ENCODE data around the gene EMD.

EMD gene

GRCh38 chrX:154430479-154430878, 51.4 kb downstream of the EMD start:
- no peak overlapping the region for H3K9ac ChIP-seq (ENCODE audit: low read length)
- no peak overlapping the region for H3K4me3 ChIP-seq (ENCODE audit: low read length)
- H3K79me2 ChIP-seq (ENCODE audit: low read length), result peaks cover 24% of the 10 kb centered on the region
- no peaks in the 10 kb centered on the region for H3K9me2 ChIP-seq (replicated peaks; ENCODE audit: insufficient read depth, low read length)
- no peaks in the 10 kb centered on the region for H3K4me1 ChIP-seq (ENCODE audit: low read length)
- no peak for TF ChIP-seq EZH2phosphoT487 (IDR thresholded peaks at IDR 0.05; ENCODE audit: low read length)
- TF ChIP-seq EZH2 (optimal IDR thresholded peaks at IDR 0.05; ENCODE audit: low read depth, low read length), result no peak
- TF ChIP-seq CTCF (IDR thresholded peaks at IDR 0.05; ENCODE audit: low read length), result no peak
- H2AFZ ChIP-seq (ENCODE audit: low read length), result no peak overlapping the region
- no peaks in the 10 kb centered on the region for H3K27me3 ChIP-seq (replicated peaks; ENCODE audit: insufficient read depth, low read length)
- H3K36me3 ChIP-seq (replicated peaks; ENCODE audit: insufficient read depth, low read length), result no peaks in the 10 kb centered on the region
- no peaks in the 10 kb centered on the region for H3K9me3 ChIP-seq (replicated peaks; ENCODE audit: insufficient read depth, low read length)
- DNase-seq, result no peak
- no peak overlapping the region for H3K27ac ChIP-seq (ENCODE audit: low read length)
- no peak overlapping the region for H3K4me2 ChIP-seq (ENCODE audit: low read depth, low read length)
- no peaks in the 10 kb centered on the region for H4K20me1 ChIP-seq (ENCODE audit: insufficient read depth, low read length)
- H3F3A ChIP-seq (ENCODE audit: insufficient read depth, low read length), result no peaks in the 10 kb centered on the region

- no peak overlapping the region for H3K4me2 ChIP-seq (ENCODE audit: low read depth, low read length)
- H3F3A ChIP-seq (ENCODE audit: insufficient read depth, low read length), result no peaks in the 10 kb centered on the region
- H4K20me1 ChIP-seq (ENCODE audit: insufficient read depth, low read length), result no peaks in the 10 kb centered on the region
- no peaks in the 10 kb centered on the region for H3K36me3 ChIP-seq (replicated peaks; ENCODE audit: insufficient read depth, low read length)
- no peaks in the 10 kb centered on the region for H3K4me1 ChIP-seq (ENCODE audit: low read length)
- no peaks in the 10 kb centered on the region for H3K27me3 ChIP-seq (replicated peaks; ENCODE audit: insufficient read depth, low read length)
- TF ChIP-seq EZH2 (optimal IDR thresholded peaks at IDR 0.05; ENCODE audit: low read depth, low read length), result no peak
- no peak for TF ChIP-seq CTCF (IDR thresholded peaks at IDR 0.05; ENCODE audit: low read length)
- TF ChIP-seq EZH2phosphoT487 (IDR thresholded peaks at IDR 0.05; ENCODE audit: low read length), result no peak
- H3K9ac ChIP-seq (ENCODE audit: low read length), result no peak overlapping the region
- H3K9me3 ChIP-seq (replicated peaks; ENCODE audit: insufficient read depth, low read length), result no peaks in the 10 kb centered on the region
- H2AFZ ChIP-seq (ENCODE audit: low read length), result no peak overlapping the region
- H3K9me2 ChIP-seq (replicated peaks; ENCODE audit: insufficient read depth, low read length), result no peaks in the 10 kb centered on the region
- no peak overlapping the region for H3K27ac ChIP-seq (ENCODE audit: low read length)
- H3K79me2 ChIP-seq (ENCODE audit: low read length), result peaks cover 24% of the 10 kb centered on the region
- no peak for DNase-seq
- no peak overlapping the region for H3K4me3 ChIP-seq (ENCODE audit: low read length)
Observed at GRCh38 chrX:154430916-154431315, 51.8 kb downstream of the EMD start.

All from MM.1S (cell line).